Astrocyte of the hippocampus (primary cell): ENCODE measurements around the gene KIF11.
"Not testable (repeated sequence)": the region's sequence is repeated elsewhere in the genome, so short reads cannot be mapped to it uniquely, and the experiment has no call there.

Experiments
- DNase-seq: peaks from one replicate; pipeline ENCODE4 v3.0.0; 2011; ENCODE audit warnings: low read depth, low spot score

Gene KIF11

GRCh38 chr10:92590623-92591549 is 2.0 kb upstream of the KIF11 start:
- peak; percentile 61 for DNase-seq

DNA sequence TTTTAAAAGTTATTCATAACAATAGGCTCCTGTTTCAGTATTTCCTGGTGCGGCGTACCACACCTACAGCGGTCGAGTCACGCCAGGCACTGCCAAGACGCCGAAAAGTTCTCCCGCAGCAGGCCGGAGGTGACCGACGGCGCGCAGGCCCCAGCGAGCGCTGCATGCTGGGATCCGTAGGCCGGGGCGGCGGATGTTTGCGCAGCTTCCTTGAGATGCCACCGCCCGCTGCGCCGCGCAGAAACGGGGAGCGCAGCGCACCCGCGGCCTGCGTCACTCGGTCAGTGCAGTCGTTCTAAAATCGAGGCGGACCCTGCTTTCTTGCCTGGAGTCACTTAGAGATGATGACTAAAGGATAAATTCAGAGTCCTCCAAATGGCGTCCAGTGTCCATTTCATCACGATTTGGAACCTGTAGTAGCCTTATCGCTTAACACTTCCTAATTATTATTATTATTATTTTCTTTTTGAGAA is 1.3 kb upstream of the KIF11 start:
- DNase-seq, result peak; percentile 96

- DNase-seq, result peak; percentile 31
Observed at GRCh38 chr10:92593619-92594588, 974 bp downstream of the KIF11 start.

DNA sequence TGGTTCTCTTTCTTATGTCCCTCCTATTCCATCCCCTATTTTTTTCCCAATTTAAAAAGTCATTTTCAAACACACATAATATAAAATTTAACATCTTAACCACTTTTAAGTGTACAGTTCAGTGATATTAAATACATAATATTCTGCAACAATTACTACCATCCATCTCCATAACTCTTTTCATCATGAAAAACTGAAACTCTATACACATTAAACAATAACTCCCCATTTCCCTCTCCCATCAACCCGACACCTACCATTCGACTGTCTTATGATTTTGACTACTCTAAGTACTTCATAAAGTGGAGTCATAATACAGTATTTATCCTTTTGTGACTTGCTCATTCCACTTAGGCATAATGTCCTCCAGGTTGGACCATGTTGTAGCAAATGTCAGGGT is 2.6 kb downstream of the KIF11 start:
- no peak for DNase-seq

DNA sequence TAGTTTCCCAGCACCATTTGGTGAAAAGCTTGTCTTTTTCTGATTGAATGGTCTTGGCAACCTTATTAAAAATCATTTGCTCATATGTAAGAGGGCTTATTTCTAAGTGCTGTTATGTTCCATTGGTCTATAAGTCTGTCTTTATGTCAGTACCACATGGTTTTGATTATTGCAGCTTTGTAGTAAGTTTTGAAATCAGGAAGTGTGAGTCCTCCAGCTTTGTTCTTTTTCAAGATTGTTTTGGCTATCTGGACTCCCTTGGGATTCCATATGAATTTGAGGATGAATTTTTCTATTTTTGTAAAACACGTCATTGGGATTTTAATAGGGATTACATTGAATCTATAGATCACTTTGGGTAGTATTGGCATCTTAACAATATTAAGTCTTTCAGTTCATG is 5.4 kb downstream of the KIF11 start:
- DNase-seq, result no peak

- no peak for DNase-seq
Observed at GRCh38 chr10:92604841-92605240, 11.9 kb downstream of the KIF11 start.

DNA sequence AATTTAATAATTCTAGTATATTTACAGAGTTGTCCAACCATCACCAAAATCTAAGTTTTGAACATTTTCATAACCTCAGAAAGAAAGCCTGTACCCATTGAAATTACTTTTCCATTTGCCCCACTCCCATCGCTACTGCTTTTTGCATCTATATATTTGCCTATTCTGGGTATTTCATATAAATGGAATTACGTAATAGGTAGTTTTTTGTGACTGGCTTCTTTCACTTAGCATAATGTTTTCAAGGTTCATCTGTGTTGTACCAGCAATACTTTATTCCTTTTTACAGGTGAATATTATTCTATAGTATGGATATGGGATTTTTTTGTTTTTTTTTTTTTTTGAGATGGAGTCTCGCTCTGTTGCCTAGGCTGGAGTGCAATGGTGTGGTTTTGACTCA is 22.6 kb downstream of the KIF11 start:
- DNase-seq, result no peak

DNA sequence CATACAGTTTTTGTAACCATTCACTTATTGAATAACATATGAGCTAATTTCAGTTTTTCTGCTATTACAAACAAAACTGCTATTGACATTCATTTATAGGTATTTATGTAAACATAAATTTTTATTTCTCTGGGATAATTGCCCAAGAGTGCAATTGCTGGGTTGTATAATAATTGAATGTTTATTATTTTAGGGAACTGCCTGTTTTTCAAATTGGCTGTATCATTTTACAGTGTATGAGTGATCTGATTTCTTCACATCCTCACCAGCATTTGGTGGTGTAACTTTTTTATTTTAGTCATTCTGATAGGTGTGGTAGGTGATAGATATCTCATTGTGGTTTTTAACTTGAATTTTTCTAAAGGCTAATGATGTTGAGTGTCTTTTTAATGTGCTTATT is 26.4 kb downstream of the KIF11 start:
- no peak for DNase-seq

GRCh38 chr10:92627845-92628480 is 35.0 kb downstream of the KIF11 start:
- DNase-seq, result peak; percentile 11

DNA sequence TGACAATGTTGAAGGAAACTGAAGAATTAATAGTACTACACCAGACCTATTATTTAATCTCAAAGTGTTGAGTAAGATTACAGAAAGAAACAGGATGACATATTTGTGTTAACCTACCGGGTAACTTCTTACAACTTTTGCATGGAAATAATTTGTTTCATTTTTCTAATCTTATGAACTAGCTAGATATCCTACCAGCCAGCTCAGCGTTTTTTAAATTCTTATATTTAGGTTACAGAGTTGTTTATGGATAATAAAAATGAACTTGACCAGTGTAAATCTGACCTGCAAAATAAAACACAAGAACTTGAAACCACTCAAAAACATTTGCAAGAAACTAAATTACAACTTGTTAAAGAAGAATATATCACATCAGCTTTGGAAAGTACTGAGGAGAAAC is 37.0 kb downstream of the KIF11 start:
- DNase-seq, result no peak

DNA sequence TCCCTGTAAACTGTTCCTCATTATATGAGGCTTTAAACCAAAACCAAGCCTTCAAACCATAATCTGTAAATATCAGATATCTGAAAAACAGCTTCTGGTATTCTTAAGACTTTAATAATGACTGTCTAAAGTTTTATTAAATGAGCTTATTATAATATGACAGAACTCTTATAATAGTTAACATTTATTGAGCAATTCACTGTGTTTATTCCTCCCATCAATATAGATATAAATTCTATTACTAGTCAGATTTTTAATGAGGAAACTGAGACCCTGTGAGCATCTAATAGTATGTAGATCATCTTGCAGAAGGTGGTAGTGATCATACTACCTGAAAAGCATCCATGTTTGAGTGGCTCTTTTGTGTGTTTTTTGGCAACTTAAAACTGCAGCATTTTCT is 45.1 kb downstream of the KIF11 start:
- DNase-seq, result no peak

DNA sequence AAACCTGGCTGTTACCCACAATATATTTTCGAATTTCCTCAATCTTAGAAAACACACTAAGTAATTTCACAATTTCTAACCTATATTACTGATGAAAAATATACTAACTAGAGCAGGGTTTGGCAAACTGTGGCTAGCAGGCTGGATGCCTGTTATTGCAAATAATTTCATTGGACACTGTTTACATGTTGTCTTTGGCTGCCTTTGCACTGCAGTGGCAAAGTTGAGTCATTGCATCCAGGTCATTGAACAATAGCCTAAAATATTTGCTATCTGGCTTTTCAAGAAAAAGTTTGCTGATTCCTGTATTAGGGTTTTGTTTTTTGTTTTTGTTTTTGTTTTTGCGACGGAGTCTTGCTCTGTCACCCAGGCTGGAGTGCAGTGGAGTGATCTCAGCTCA is 47.2 kb downstream of the KIF11 start:
- DNase-seq, result peak; percentile 70

- no peak for DNase-seq
Observed at GRCh38 chr10:92641492-92641891, 48.6 kb downstream of the KIF11 start.

DNA sequence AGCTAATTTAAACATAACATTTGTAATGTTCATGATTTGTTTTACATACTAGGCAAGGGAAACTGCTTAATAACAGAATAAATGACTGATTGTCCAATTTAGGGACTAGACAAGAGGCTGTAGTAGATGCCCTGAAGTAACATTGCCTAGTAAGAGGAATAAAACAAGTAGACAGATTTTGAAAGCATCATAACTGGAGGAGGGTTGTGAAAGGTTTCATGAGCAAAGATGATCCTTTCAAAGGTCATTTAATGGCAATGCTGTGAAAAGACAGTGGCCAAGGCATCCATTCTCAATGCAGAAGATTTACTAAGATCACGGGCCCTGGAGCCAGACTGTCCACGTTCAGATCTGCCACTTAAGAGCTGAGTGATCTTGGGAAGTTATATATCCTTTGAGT is 52.0 kb downstream of the KIF11 start:
- no peak for DNase-seq

- DNase-seq, result not testable (repeated sequence)
Observed at GRCh38 chr10:92650864-92651263, 57.9 kb downstream of the KIF11 start.

GRCh38 chr10:92655426-92655825 is 62.5 kb downstream of the KIF11 start:
- no peak for DNase-seq

- DNase-seq, result no peak
Observed at GRCh38 chr10:92656266-92656961, 63.5 kb downstream of the KIF11 start.

GRCh38 chr10:92657024-92657423 is 64.1 kb downstream of the KIF11 start:
- no peak for DNase-seq

DNA sequence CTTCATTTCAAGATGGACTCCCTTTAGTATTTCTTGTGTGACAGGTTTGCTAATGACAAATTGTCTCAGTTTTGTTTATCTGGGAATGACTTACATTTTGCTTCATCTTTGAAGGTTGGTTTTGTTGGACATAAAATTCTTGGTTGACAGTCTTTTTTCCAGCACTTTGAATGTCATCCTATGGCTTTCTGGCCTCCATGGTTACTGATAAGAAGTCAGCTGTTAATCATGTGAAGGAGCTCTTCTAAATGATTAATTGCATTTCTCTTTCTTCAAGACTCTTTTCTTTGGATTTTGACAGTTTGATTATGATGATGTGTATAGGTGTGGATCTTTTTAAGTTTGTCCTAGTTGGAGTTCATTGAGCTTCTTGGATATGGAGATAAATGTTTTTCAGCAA is 69.9 kb downstream of the KIF11 start:
- peak; percentile 7 for DNase-seq

DNA sequence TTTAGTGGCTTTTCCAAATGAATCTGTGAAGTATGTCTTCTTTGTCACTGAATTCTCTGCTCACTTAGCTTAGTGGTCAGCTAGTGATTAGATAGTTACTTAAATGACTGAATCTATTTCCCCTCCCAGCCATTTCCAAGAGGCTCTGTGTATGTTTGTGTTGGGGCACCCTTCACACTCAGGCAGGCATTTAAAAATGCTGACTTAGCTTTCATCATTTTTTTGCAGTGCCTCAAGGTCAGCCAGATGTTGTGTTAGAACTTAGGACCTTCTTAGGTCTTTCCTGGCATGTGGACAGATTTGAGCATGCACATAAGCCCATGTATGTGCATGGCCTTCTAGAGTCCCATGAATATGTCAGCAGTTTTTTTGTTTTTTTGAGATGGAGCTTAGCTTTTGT is 71.4 kb downstream of the KIF11 start:
- no peak for DNase-seq

DNA sequence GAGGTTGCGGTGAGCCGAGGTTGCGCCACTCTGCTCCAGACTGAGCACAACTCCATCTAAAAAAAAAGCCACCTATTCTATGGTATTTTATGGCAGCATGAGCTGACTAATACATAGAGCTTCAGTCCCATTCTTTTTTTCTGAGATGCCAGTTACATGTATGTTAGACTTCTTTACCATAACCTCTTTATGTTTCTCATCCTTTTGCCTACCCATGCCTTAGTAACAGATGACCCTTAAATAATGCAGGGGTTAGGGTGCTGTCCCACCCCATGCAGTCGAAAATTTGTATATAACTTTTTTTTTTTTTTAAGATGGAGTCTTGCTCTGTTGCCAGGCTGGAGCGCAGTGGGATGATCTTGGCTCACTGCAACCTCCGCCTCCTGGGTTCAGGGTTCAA is 74.1 kb downstream of the KIF11 start:
- DNase-seq, result no peak
